MM.1S (cell line): ENCODE data around the gene TRIM42.

Experiments
- DNase-seq: peaks from one replicate; pipeline ENCODE4 v3.0.0-alpha.2; 2015
- H2AFZ ChIP-seq: fragments of 300-600 bp; sonication (generic); 2 replicates; pipeline ENCODE4 v1.6.0; 2016; ENCODE audit warnings: antibody characterized with exemption, low read length
- H3F3A ChIP-seq: fragments of 300-600 bp; sonication (generic); 2 replicates; pipeline ENCODE4 v1.6.1; 2016; ENCODE audit warnings: mild to moderate bottlenecking, antibody characterized with exemption, low read length, moderate library complexity, mixed read lengths; ENCODE audit not compliant: insufficient read depth
- H3K27ac ChIP-seq: fragments of 300-600 bp; sonication (generic); 2 replicates; pipeline ENCODE4 v1.5.1; 2016; ENCODE audit warnings: mild to moderate bottlenecking, low read length
- H3K27me3 ChIP-seq: fragments of 300-600 bp; sonication (generic); replicated peaks from 2 replicates; pipeline ENCODE4 v1.6.0; 2016; ENCODE audit warnings: low read length; ENCODE audit not compliant: insufficient read depth
- H3K36me3 ChIP-seq: fragments of 300-600 bp; sonication (generic); replicated peaks from 2 replicates; pipeline ENCODE4 v1.6.1; 2016; ENCODE audit warnings: mild to moderate bottlenecking, low read length, mixed read lengths; ENCODE audit not compliant: insufficient read depth
- H3K4me1 ChIP-seq: fragments of 300-600 bp; sonication (generic); 2 replicates; pipeline ENCODE4 v1.6.1; 2016; ENCODE audit warnings: low read length, mixed read lengths
- H3K4me2 ChIP-seq: fragments of 300-600 bp; sonication (generic); 2 replicates; pipeline ENCODE4 v1.6.0; 2016; ENCODE audit warnings: low read depth, low read length
- H3K4me3 ChIP-seq: fragments of 300-600 bp; sonication (generic); 2 replicates; pipeline ENCODE4 v1.5.1; 2016; ENCODE audit warnings: low read length, mixed read lengths
- H3K79me2 ChIP-seq: fragments of 300-600 bp; sonication (generic); 2 replicates; pipeline ENCODE4 v1.6.1; 2016; ENCODE audit warnings: mixed run types, low read length, mixed read lengths
- H3K9ac ChIP-seq: fragments of 300-600 bp; sonication (generic); 2 replicates; pipeline ENCODE4 v1.6.1; 2016; ENCODE audit warnings: low read length, mixed read lengths
- H3K9me2 ChIP-seq: fragments of 300-600 bp; sonication (generic); replicated peaks from 2 replicates; pipeline ENCODE4 v1.6.1; 2016; ENCODE audit warnings: mild to moderate bottlenecking, low read length, mixed read lengths; ENCODE audit not compliant: insufficient read depth
- H3K9me3 ChIP-seq: fragments of 300-600 bp; sonication (generic); replicated peaks from 2 replicates; pipeline ENCODE4 v1.6.1; 2016; ENCODE audit warnings: mild to moderate bottlenecking, low read length, mixed read lengths; ENCODE audit not compliant: insufficient read depth
- H4K20me1 ChIP-seq: fragments of 300-600 bp; sonication (generic); 2 replicates; pipeline ENCODE4 v1.6.1; 2016; ENCODE audit warnings: mild to moderate bottlenecking, low read length, moderate library complexity, mixed read lengths; ENCODE audit not compliant: insufficient read depth
- CTCF ChIP-seq: fragments of 300-600 bp; sonication (generic); IDR thresholded peaks from 2 replicates; pipeline ENCODE4 v1.5.1; 2016; ENCODE audit warnings: antibody characterized with exemption, low read length, mixed read lengths
- EZH2 ChIP-seq: fragments of 300-600 bp; sonication (generic); optimal IDR thresholded peaks from 2 replicates; pipeline ENCODE3; 2017; ENCODE audit warnings: low read depth, mild to moderate bottlenecking, antibody characterized with exemption, low read length, mixed read lengths
- EZH2phosphoT487 ChIP-seq: fragments of 300-600 bp; sonication (generic); IDR thresholded peaks from 2 replicates; pipeline ENCODE4 v1.6.1; 2018; ENCODE audit warnings: antibody characterized with exemption, low read length

TRIM42 gene

GRCh38 chr3:140706360-140706759 lies 28.5 kb downstream of the TRIM42 start:
- Histone ChIP-seq H3K79me2 (no peaks in the 10 kb centered on the region), H4K20me1 (no peaks in the 10 kb centered on the region), H3K36me3 (no peaks in the 10 kb centered on the region), H3K9me3 (no peaks in the 10 kb centered on the region), H3K27me3 (no peaks in the 10 kb centered on the region), H3K9ac (no peak overlapping the region), H3K4me2 (no peak overlapping the region), H3K9me2 (no peaks in the 10 kb centered on the region), H2AFZ (no peak overlapping the region), H3K4me3 (no peak overlapping the region), H3K27ac (no peak overlapping the region), H3F3A (no peaks in the 10 kb centered on the region), H3K4me1 (no peaks in the 10 kb centered on the region)
- no peak for TF ChIP-seq CTCF
- TF ChIP-seq EZH2phosphoT487: no peak
- TF ChIP-seq EZH2: no peak
- no peak for DNase-seq

GRCh38 chr3:140708815-140709214 lies 31.0 kb downstream of the TRIM42 start:
- no peaks in the 10 kb centered on the region for H3K9me3 ChIP-seq
- H3K27me3 ChIP-seq: no peaks in the 10 kb centered on the region
- no peak overlapping the region for H3K4me2 ChIP-seq
- H3K27ac ChIP-seq: no peak overlapping the region
- H3F3A ChIP-seq: no peaks in the 10 kb centered on the region
- H3K36me3 ChIP-seq: no peaks in the 10 kb centered on the region
- no peaks in the 10 kb centered on the region for H3K79me2 ChIP-seq
- no peaks in the 10 kb centered on the region for H4K20me1 ChIP-seq
- H3K9ac ChIP-seq: no peak overlapping the region
- no peak overlapping the region for H3K4me3 ChIP-seq
- no peak overlapping the region for H2AFZ ChIP-seq
- TF ChIP-seq CTCF: no peak
- TF ChIP-seq EZH2: no peak
- no peak for TF ChIP-seq EZH2phosphoT487
- DNase-seq: no peak
- H3K4me1 ChIP-seq: no peaks in the 10 kb centered on the region; the same call in 1 of the 2 replicates
- H3K9me2 ChIP-seq: no peaks in the 10 kb centered on the region

- no peak for DNase-seq
- Histone ChIP-seq H3K4me3 (no peak overlapping the region), H2AFZ (no peak overlapping the region), H3K27me3 (no peaks in the 10 kb centered on the region), H3K4me2 (no peak overlapping the region), H3F3A (no peaks in the 10 kb centered on the region), H3K27ac (no peak overlapping the region), H3K79me2 (no peaks in the 10 kb centered on the region), H3K36me3 (no peaks in the 10 kb centered on the region), H3K4me1 (no peaks in the 10 kb centered on the region; the same call in 1 of the 2 replicates), H3K9me3 (no peaks in the 10 kb centered on the region), H4K20me1 (no peaks in the 10 kb centered on the region), H3K9me2 (no peaks in the 10 kb centered on the region), H3K9ac (no peak overlapping the region)
- no peak for TF ChIP-seq CTCF
- no peak for TF ChIP-seq EZH2
- TF ChIP-seq EZH2phosphoT487: no peak
Observed at GRCh38 chr3:140709751-140710150, 31.9 kb downstream of the TRIM42 start.
